Activated naive CD8-positive, alpha-beta T cell treated with anti-CD3 and anti-CD28 coated beads, Interleukin-2, amount 50 U/mL, for 24 hours (primary cell): ENCODE measurements around the gene NCK2.

Source experiments
- ATAC-seq: fragments of 150-1000 bp; cut with Tn5 transposase; one replicate; pipeline ENCODE4 v1.10.0; 2021
- DNase-seq: peaks from one replicate; pipeline ENCODE4 v3.0.0; 2021
- H3K27ac Mint-ChIP-seq: one replicate; pipeline ENCODE4 v1.8.0; 2021; ENCODE audit warnings: mild to moderate bottlenecking, mixed read lengths
- H3K27me3 Mint-ChIP-seq: one replicate; pipeline ENCODE4 v1.8.0; 2021; ENCODE audit warnings: mixed read lengths
- H3K36me3 Mint-ChIP-seq: one replicate; pipeline ENCODE4 v1.8.0; 2021; ENCODE audit warnings: low read depth, mixed read lengths
- H3K4me1 Mint-ChIP-seq: one replicate; pipeline ENCODE4 v1.8.0; 2021; ENCODE audit warnings: mixed read lengths
- H3K4me3 Mint-ChIP-seq: one replicate; pipeline ENCODE4 v1.8.0; 2021; ENCODE audit warnings: mild to moderate bottlenecking, moderate library complexity, mixed read lengths
- H3K9me3 Mint-ChIP-seq: one replicate; pipeline ENCODE4 v1.8.0; 2021; ENCODE audit warnings: mixed read lengths

Gene NCK2

DNA sequence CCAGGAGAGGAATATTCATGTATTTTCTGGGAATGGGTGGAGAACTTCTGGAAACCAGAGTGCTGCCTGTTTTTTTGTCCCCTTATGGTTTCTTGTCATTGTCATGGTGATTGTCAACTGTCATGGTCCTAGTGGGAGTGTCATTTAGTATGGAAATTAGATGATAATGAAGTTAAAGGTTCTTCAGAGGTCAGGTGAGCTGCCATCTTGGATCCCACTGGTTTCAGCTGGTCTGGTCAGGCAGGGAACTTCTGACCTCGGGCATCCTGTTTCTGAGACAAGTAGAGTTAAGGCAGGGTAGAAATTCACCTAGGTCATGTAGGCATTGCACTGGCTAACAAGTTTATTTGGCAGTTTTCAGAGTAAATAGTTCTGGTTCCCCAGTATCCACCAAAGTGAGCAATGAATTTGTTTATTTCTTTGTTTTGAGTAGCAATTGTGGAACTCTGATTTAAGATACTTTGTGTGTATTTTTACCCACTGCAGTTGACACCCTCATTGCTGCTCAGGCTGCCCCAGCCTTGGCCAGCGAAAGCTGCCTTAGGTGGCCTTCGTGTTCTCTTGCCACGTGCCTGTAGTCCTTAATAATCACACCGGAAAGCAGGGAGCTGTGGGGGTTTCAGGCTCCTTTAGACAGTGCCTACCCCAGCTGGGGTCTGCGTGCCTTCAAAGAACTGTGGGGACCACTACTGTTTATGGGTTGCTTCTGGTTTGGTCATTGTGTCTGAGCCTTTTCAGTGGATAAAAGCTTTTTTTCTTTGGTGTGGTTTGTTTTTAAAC, 48.7 kb downstream of the NCK2 start:
- DNase-seq, result no peak
- Mint-ChIP-seq H3K27ac (peak overlapping the region; percentile 97), H3K36me3 (peaks cover 35% of the 10 kb centered on the region), H3K4me1 (peaks cover 95% of the 10 kb centered on the region), H3K27me3 (no peaks in the 10 kb centered on the region), H3K9me3 (no peaks in the 10 kb centered on the region), H3K4me3 (no peak overlapping the region)
- no peak for ATAC-seq

- DNase-seq (no peak), ATAC-seq (no peak)
- Mint-ChIP-seq H3K4me3 (peak overlapping the region; percentile 71), H3K27me3 (no peaks in the 10 kb centered on the region), H3K9me3 (no peaks in the 10 kb centered on the region), H3K4me1 (peaks cover 95% of the 10 kb centered on the region), H3K36me3 (peaks cover 32% of the 10 kb centered on the region), H3K27ac (peak overlapping the region; percentile 95)
Observed at GRCh38 chr2:105794926-105795574, 50.3 kb downstream of the NCK2 start.

DNA sequence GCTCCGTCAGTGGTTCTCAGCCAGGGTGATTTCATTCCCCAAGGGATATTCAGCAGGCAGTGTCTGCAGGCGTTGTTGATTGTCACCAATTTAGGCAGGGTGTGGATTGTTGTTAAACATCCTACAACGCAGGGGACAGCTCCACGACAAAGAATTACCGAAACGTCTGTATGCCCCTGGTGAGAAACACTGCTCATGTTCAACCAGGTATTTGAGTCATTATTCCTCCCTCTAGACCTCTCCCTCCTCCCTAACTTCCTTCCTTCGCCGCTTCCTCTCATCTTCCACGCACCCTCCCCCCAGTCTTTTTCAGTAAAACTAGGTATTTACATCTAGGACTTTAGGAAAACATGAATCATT, 50.8 kb downstream of the NCK2 start:
- ATAC-seq (peak; percentile 51), DNase-seq (no peak)
- Mint-ChIP-seq H3K27me3 (no peaks in the 10 kb centered on the region), H3K4me3 (peak overlapping the region; percentile 71), H3K9me3 (no peaks in the 10 kb centered on the region), H3K4me1 (peaks cover 95% of the 10 kb centered on the region), H3K36me3 (peaks cover 36% of the 10 kb centered on the region), H3K27ac (peak overlapping the region; percentile 95)

DNA sequence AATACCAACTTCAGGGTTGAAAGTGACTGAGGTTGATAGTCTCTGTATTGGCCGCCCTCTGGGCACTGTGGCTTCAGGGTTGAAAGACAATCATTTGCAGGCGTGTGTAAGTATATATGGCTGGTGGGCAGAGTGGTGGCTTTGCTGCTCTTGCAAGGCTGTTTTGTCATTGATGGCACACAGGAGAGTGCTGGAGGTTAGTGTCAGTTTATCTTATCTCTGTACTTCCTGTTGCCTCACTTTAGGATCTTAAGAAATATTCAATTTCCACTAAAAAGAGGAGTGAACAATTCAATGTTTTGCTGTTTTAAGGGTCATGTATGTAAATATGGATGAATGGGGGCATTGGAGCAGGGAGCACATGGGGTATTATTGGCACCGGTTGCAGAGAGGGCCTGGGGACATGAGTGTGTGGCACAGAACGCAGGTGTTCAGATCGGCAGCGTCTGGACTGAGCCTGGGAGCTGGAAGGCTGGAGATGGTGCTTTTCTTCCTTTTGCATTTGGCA, 51.5 kb downstream of the NCK2 start:
- ATAC-seq, result peak; percentile 59
- Mint-ChIP-seq H3K4me3 (peak overlapping the region; percentile 71), H3K27ac (peak overlapping the region; percentile 95), H3K9me3 (no peaks in the 10 kb centered on the region), H3K36me3 (peaks cover 39% of the 10 kb centered on the region), H3K4me1 (peaks cover 95% of the 10 kb centered on the region), H3K27me3 (no peaks in the 10 kb centered on the region)
- no peak for DNase-seq

DNA sequence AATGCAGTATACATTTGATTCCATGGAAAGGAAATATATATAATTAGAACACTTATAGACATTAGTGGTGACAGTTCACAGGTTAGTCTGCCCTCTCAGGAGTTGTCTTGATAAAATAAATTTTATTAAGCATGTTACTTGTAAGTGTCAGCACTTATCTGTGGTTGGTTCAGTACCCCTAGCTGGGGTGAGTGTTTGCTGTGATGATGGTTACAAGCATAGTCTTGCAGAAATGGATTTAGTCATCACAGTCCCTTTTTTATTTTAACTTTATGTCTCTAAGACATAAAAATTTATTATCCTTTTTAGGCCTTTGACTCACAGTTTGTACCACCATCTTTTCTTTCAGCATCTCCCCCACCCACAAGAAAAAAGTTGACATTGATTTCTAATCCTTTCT, 52.1 kb downstream of the NCK2 start:
- peak; percentile 29 for ATAC-seq

DNA sequence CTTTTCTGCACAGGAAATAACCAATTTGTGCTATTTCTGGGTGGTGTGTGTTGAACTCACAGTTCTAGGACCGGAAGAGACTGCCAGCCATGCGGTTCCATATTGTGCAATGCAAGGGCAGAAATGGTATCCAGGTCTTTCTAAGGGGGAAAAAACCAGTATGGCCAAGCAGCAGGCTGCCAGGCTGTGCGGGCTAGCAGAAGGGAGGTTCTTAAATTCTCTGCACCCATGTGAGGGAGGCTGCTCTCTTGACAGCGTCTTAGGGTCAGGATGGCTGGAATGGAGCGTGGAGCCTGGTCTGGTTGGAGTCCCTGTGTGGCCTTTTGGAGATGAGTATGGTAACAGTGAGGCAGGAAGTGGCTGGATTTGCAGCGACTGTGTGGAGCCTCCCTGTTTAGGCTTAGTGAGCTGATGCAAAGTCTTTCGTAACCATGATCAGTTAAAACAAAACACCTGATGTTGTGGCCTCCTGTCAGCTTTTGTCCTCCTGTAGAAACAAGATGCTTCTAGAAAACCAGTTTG, 52.6 kb downstream of the NCK2 start:
- peak overlapping the region; percentile 71 for H3K4me3 Mint-ChIP-seq
- no peak for DNase-seq
- H3K9me3 Mint-ChIP-seq, result no peaks in the 10 kb centered on the region
- peak overlapping the region; percentile 95 for H3K27ac Mint-ChIP-seq
- peak; percentile 23 for ATAC-seq
- H3K4me1 Mint-ChIP-seq, result peaks cover 95% of the 10 kb centered on the region
- no peaks in the 10 kb centered on the region for H3K27me3 Mint-ChIP-seq
- peaks cover 41% of the 10 kb centered on the region for H3K36me3 Mint-ChIP-seq

More for the DNA sequence above, 52.1 kb downstream of the NCK2 start:
- Mint-ChIP-seq H3K27ac (peak overlapping the region; percentile 95), H3K27me3 (no peaks in the 10 kb centered on the region), H3K4me3 (peak overlapping the region; percentile 71), H3K4me1 (peaks cover 95% of the 10 kb centered on the region), H3K36me3 (peaks cover 38% of the 10 kb centered on the region), H3K9me3 (no peaks in the 10 kb centered on the region)
- no peak for DNase-seq

GRCh38 chr2:105798595-105798994, 53.9 kb downstream of the NCK2 start:
- peak overlapping the region; percentile 71 for H3K4me3 Mint-ChIP-seq
- H3K27ac Mint-ChIP-seq, result peak overlapping the region; percentile 95
- H3K4me1 Mint-ChIP-seq, result peaks cover 95% of the 10 kb centered on the region
- H3K9me3 Mint-ChIP-seq, result no peaks in the 10 kb centered on the region
- H3K36me3 Mint-ChIP-seq, result peaks cover 33% of the 10 kb centered on the region
- no peak for DNase-seq
- peak; percentile 29 for ATAC-seq
- H3K27me3 Mint-ChIP-seq, result no peaks in the 10 kb centered on the region

- DNase-seq, result no peak
- Mint-ChIP-seq H3K27me3 (no peaks in the 10 kb centered on the region), H3K9me3 (no peaks in the 10 kb centered on the region), H3K4me3 (peak overlapping the region; percentile 27), H3K27ac (peak overlapping the region; percentile 95), H3K4me1 (peaks cover 100% of the 10 kb centered on the region), H3K36me3 (peaks cover 41% of the 10 kb centered on the region)
- no peak for ATAC-seq
Observed at GRCh38 chr2:105800036-105800713, 55.5 kb downstream of the NCK2 start.

DNA sequence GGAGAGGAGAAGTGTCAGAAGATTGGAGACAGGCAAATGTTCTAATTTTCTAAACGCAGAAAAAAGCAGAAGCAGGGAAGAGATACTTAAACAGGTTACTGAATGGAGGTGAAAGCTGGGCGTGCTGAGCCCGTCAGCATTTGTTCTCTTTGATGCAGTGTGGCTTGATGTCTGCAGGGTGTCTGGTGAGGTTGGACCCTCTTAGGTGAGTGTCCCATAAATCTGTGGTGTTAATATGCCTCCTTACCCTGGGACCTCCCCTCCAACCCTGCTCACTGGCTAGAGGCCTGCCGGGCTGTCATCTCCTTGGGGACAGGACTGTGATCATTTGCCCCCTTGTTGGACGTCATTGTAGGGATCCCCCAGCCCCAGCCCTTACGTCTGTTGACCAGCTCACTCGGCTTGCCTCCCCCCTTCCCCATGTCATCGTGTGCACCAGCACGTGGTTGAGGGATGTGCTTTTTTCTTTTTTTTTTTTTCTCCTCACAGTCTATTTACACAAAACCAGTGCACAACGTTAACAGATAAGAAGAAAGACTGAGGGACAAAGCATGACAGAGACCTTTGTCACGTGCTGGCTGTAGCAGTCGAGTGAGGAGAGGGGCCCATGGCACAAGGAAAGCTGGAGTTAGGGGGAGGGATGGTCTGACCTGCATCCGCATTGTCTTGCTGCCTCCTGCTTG, 56.4 kb downstream of the NCK2 start:
- H3K9me3 Mint-ChIP-seq, result no peaks in the 10 kb centered on the region
- H3K27me3 Mint-ChIP-seq, result no peaks in the 10 kb centered on the region
- peaks cover 98% of the 10 kb centered on the region for H3K4me1 Mint-ChIP-seq
- peak overlapping the region; percentile 27 for H3K4me3 Mint-ChIP-seq
- H3K36me3 Mint-ChIP-seq, result peaks cover 44% of the 10 kb centered on the region
- ATAC-seq (no peak), DNase-seq (no peak)
- peak overlapping the region; percentile 95 for H3K27ac Mint-ChIP-seq

DNA sequence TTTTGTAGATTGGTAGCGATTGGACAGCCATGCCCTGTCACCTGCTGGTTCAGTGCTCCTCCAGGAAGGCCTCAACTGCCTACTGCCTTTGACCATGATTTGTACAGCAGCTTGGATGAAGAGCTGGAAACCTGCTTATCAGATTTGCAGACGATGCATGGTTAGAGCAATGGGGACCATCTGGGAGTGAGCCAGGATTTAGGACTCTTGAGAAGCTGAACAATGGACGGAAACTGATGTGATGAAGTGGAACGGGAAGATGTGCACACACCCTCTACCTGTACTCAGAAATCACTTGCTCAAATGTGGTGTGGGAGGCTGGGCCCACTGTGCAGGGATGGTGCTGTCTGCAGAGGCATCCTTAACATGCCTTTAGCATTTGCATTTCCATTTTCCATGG, 57.2 kb downstream of the NCK2 start:
- no peaks in the 10 kb centered on the region for H3K9me3 Mint-ChIP-seq
- H3K4me3 Mint-ChIP-seq, result peak overlapping the region; percentile 38
- no peak for ATAC-seq
- DNase-seq, result no peak
- H3K27ac Mint-ChIP-seq, result peak overlapping the region; percentile 95
- peaks cover 49% of the 10 kb centered on the region for H3K36me3 Mint-ChIP-seq
- H3K4me1 Mint-ChIP-seq, result peaks cover 98% of the 10 kb centered on the region
- no peaks in the 10 kb centered on the region for H3K27me3 Mint-ChIP-seq

DNA sequence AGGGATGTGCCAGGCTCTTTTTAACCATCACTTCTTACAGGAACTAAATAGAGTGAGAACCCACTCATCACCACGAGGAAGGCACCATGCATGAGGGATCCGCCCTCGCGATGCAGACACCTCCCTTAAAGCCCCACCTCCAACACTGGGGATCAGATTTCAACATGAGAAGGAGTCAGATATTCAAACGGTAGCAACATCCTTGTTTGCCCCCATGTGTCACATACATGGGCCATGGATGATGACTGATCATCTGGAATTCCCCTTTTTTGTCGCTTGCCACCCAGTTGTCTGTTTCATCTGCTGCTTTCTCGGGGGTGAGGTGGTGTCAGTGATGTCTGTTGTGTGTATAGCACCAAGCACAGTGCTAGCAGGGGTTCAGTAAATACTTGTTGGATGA, 57.9 kb downstream of the NCK2 start:
- no peaks in the 10 kb centered on the region for H3K27me3 Mint-ChIP-seq
- peak; percentile 59 for DNase-seq
- peak overlapping the region; percentile 95 for H3K27ac Mint-ChIP-seq
- H3K4me1 Mint-ChIP-seq, result peaks cover 97% of the 10 kb centered on the region
- H3K4me3 Mint-ChIP-seq, result peak overlapping the region; percentile 38
- peaks cover 47% of the 10 kb centered on the region for H3K36me3 Mint-ChIP-seq
- peak; percentile 84 for ATAC-seq
- H3K9me3 Mint-ChIP-seq, result no peaks in the 10 kb centered on the region

DNA sequence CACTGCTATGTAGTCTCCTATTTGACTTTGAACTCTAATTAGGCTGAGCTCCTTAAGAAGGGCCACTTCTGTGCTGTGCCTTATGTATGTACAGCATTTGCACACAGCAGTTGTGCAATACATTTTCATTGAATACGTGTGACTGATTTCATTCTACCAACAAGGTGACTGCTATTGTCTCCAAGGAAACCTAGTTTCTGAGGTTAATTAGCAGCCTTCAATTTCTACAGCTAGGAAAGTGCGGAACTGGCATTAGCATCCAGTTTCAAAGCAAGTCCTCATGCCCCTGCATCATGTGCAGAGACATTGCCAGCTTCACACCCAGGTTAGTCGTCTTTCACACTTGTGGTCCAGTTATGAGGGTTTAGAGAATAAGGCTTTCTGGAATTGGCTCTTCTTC, 58.6 kb downstream of the NCK2 start:
- no peak for DNase-seq
- peaks cover 49% of the 10 kb centered on the region for H3K36me3 Mint-ChIP-seq
- peak overlapping the region; percentile 5 for H3K4me3 Mint-ChIP-seq
- H3K9me3 Mint-ChIP-seq, result no peaks in the 10 kb centered on the region
- peaks cover 97% of the 10 kb centered on the region for H3K4me1 Mint-ChIP-seq
- H3K27me3 Mint-ChIP-seq, result no peaks in the 10 kb centered on the region
- peak overlapping the region; percentile 95 for H3K27ac Mint-ChIP-seq
- ATAC-seq, result peak; percentile 35

- DNase-seq (no peak), ATAC-seq (peak; percentile 17)
- H3K9me3 Mint-ChIP-seq, result no peaks in the 10 kb centered on the region
- H3K27ac Mint-ChIP-seq, result peak overlapping the region; percentile 95
- H3K4me1 Mint-ChIP-seq, result peaks cover 97% of the 10 kb centered on the region
- H3K36me3 Mint-ChIP-seq, result peaks cover 54% of the 10 kb centered on the region
- H3K27me3 Mint-ChIP-seq, result no peaks in the 10 kb centered on the region
- H3K4me3 Mint-ChIP-seq, result peak overlapping the region; percentile 5
Observed at GRCh38 chr2:105803773-105804172, 59.1 kb downstream of the NCK2 start.

DNA sequence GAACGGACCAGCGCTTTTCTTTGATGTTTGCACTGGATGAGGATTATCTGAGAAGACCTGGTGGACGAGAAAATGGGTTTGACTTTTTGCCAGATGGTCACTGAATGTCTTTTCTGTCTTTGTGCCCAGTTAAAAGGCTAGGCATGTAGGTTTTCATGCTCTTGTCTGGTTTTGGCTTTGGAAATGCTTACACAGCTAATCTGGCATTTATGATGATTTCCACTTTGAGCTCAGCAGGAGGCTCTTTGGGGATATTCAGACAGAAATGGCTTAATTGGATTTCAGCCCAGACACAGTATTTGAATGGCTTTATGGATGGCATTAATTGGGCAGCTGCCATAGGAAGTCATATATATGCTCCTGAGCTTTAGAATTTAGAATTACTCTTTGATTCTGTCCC, 59.6 kb downstream of the NCK2 start:
- peaks cover 97% of the 10 kb centered on the region for H3K4me1 Mint-ChIP-seq
- H3K36me3 Mint-ChIP-seq, result peaks cover 58% of the 10 kb centered on the region
- H3K27ac Mint-ChIP-seq, result peak overlapping the region; percentile 95
- no peaks in the 10 kb centered on the region for H3K27me3 Mint-ChIP-seq
- peaks cover under 1% of the 10 kb centered on the region for H3K9me3 Mint-ChIP-seq
- H3K4me3 Mint-ChIP-seq, result peak overlapping the region; percentile 5
- ATAC-seq (no peak), DNase-seq (no peak)
